Activated B cell treated with CpG ODN at 0.5 μM for 24 hours (primary cell): ENCODE results near the gene ADAMTS10. TPM values are rescaled to one million over a fixed set of nuclear protein-coding genes. Genes with fewer than 3 reads are reported as not detected.

Experiments used
- ATAC-seq: fragments of 200-7000 bp; cut with Tn5 transposase; one replicate; pipeline ENCODE4 v1.10.0; 2021; ENCODE audit warnings: low read depth, mild to moderate bottlenecking, moderate library complexity
- CTCF ChIA-PET: fragments of 350-600 bp; sonication (Branson Sonifier 250); formaldehyde crosslinking; loops from one replicate; lab custom pipeline; 2021; ENCODE audit warnings: antibody characterized with exemption; lab: Charles Lee
- POLR2A ChIA-PET: fragments of 350-600 bp; sonication (Branson Sonifier 250); formaldehyde crosslinking; loops from one replicate; lab custom pipeline; 2021; ENCODE audit warnings: antibody characterized with exemption; lab: Charles Lee
- DNase-seq: peaks from one replicate; pipeline ENCODE4 v3.0.0; 2022
- H3K27ac Mint-ChIP-seq: one replicate; pipeline ENCODE4 v1.8.0; 2020; ENCODE audit warnings: mixed read lengths
- H3K27me3 Mint-ChIP-seq: one replicate; pipeline ENCODE4 v1.8.0; 2021; ENCODE audit warnings: mixed read lengths
- H3K36me3 Mint-ChIP-seq: one replicate; pipeline ENCODE4 v1.8.0; 2021; ENCODE audit warnings: low read depth, mixed read lengths
- H3K4me1 Mint-ChIP-seq: one replicate; pipeline ENCODE4 v1.8.0; 2021; ENCODE audit warnings: mixed read lengths
- H3K4me3 Mint-ChIP-seq: one replicate; pipeline ENCODE4 v1.8.0; 2020; ENCODE audit warnings: mild to moderate bottlenecking, mixed read lengths
- H3K9me3 Mint-ChIP-seq: one replicate; pipeline ENCODE4 v1.8.0; 2020; ENCODE audit warnings: mixed read lengths
- intact Hi-C: fragments of 100-400 bp; cut with micrococcal nuclease; formaldehyde crosslinking; loops from one replicate; pipeline ENCODE4 v1.15.1; 2024
- total RNA-seq: library from RNA; stranded (reverse); gene quantifications from 2 replicates; pipeline ENCODE4 v1.2.3, GENCODE V29; 2022
- TF ChIP-seq, protein P1 (sequence below): fragments of 200-600 bp; IDR thresholded peaks from one replicate; pipeline ENCODE4 v1.8.0; 2022; ENCODE audit warnings: antibody characterized with exemption, mild to moderate bottlenecking

ADAMTS10 gene
- total RNA-seq, 1 donor from 2014 or later: 0.33 TPM

GRCh38 chr19:8580710-8581281, 29.7 kb downstream of the ADAMTS10 start:
- Mint-ChIP-seq H3K27ac (no peak overlapping the region), H3K36me3 (no peaks in the 10 kb centered on the region), H3K9me3 (no peaks in the 10 kb centered on the region), H3K4me1 (peaks cover 35% of the 10 kb centered on the region), H3K4me3 (no peak overlapping the region), H3K27me3 (peaks cover 2% of the 10 kb centered on the region)
- DNase-seq (peak; percentile 81), ATAC-seq (peak; percentile 73)
- intact Hi-C loops: loop anchor here (1.0 to 2.0 kb wide), 3 partner anchors 62 to 226 kb away; no protein-coding TSS in a partner anchor
- CTCF ChIA-PET: interaction anchor here (0.9 to 7.7 kb wide), 13 partner anchors 10 to 226 kb away, joined by 3 to 44 read pairs (median 7); partner anchors contain the start of genes MARCHF2 and ZNF414
- POLR2A ChIA-PET: interaction anchor here (0.6 to 3.1 kb wide), 6 partner anchors 38 to 379 kb away, joined by 3 to 13 read pairs (median 4); partner anchors contain the start of gene ZNF414
- TF ChIP-seq, protein P1, sequence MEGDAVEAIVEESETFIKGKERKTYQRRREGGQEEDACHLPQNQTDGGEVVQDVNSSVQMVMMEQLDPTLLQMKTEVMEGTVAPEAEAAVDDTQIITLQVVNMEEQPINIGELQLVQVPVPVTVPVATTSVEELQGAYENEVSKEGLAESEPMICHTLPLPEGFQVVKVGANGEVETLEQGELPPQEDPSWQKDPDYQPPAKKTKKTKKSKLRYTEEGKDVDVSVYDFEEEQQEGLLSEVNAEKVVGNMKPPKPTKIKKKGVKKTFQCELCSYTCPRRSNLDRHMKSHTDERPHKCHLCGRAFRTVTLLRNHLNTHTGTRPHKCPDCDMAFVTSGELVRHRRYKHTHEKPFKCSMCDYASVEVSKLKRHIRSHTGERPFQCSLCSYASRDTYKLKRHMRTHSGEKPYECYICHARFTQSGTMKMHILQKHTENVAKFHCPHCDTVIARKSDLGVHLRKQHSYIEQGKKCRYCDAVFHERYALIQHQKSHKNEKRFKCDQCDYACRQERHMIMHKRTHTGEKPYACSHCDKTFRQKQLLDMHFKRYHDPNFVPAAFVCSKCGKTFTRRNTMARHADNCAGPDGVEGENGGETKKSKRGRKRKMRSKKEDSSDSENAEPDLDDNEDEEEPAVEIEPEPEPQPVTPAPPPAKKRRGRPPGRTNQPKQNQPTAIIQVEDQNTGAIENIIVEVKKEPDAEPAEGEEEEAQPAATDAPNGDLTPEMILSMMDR: peak; percentile 95

GRCh38 chr19:8578642-8579265, 31.8 kb downstream of the ADAMTS10 start:
- H3K27me3 Mint-ChIP-seq: peaks cover 2% of the 10 kb centered on the region
- POLR2A ChIA-PET: interaction anchor here (1.2 to 3.1 kb wide), 5 partner anchors 11 to 257 kb away, joined by 3 to 13 read pairs (median 4); partner anchors contain the start of genes HNRNPM, NDUFA7, RPS28 and ZNF414
- CTCF ChIA-PET: interaction anchor here (0.6 to 7.7 kb wide), 19 partner anchors 9 to 868 kb away, joined by 3 to 44 read pairs (median 4); partner anchors contain the start of genes MARCHF2 and ZNF414
- peaks cover 48% of the 10 kb centered on the region for H3K4me1 Mint-ChIP-seq
- H3K9me3 Mint-ChIP-seq: no peaks in the 10 kb centered on the region
- peak overlapping the region; percentile 14 for H3K27ac Mint-ChIP-seq
- peak; percentile 73 for DNase-seq
- TF ChIP-seq, protein P1: no peak
- ATAC-seq: peak; percentile 63
- intact Hi-C loops: loop anchor here (1.0 kb wide), 1 partner anchor 165 kb away; the partner anchor contains the start of gene MARCHF2
- no peaks in the 10 kb centered on the region for H3K36me3 Mint-ChIP-seq
- H3K4me3 Mint-ChIP-seq: peak overlapping the region; percentile 44

DNA sequence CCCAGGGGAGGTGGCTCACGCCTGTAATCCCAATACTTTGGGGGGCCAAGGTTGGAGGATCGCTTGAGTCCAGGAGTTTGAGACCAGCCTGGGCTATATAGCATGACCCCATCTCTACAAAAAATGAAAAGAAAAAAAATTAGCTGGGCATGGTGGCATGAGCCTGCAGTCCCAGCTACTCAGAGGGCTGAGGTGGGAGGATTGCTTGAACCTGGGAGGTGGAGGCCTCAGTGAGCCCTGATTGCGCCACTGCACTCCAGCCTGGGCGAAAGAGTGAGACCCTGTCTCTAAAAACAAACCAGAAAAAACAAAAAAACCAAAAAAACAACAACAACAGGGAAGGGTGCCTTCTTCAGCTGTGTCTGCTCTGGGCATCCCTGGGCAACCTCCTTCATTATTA, 32.8 kb downstream of the ADAMTS10 start:
- peaks cover 55% of the 10 kb centered on the region for H3K4me1 Mint-ChIP-seq
- no peak for ATAC-seq
- CTCF ChIA-PET: interaction anchor here (1.2 to 7.7 kb wide), 11 partner anchors 8 to 223 kb away, joined by 3 to 44 read pairs (median 11); partner anchors contain the start of genes MARCHF2 and ZNF414
- TF ChIP-seq, protein P1: no peak
- no peak for DNase-seq
- no peaks in the 10 kb centered on the region for H3K36me3 Mint-ChIP-seq
- intact Hi-C loops: loop anchor here (1.0 to 2.0 kb wide), 3 partner anchors 8 to 164 kb away; partner anchors contain the start of genes MARCHF2 and ZNF414
- no peaks in the 10 kb centered on the region for H3K9me3 Mint-ChIP-seq
- POLR2A ChIA-PET: interaction anchor here (0.5 to 3.1 kb wide), 8 partner anchors 9 to 1850 kb away, joined by 3 to 26 read pairs (median 4); partner anchors contain the start of genes HNRNPM, NDUFA7, RPS28 and ZNF414
- H3K27ac Mint-ChIP-seq: peak overlapping the region; percentile 87
- H3K27me3 Mint-ChIP-seq: no peaks in the 10 kb centered on the region
- peak overlapping the region; percentile 89 for H3K4me3 Mint-ChIP-seq

GRCh38 chr19:8577247-8577646, 33.3 kb downstream of the ADAMTS10 start, which contains the start of gene MYO1F:
Gene MYO1F, minus strand, starts transcription at chr19:8577442. Its CDS starts 133 bp downstream, at chr19:8577309.
- ATAC-seq: peak; percentile 59
- intact Hi-C loops: loop anchor here (1.0 to 2.0 kb wide), 2 partner anchors 8 to 62 kb away; partner anchors contain the start of gene ZNF414
- ChIA-PET POLR2A (interaction anchor here (0.6 to 3.1 kb wide), 9 partner anchors 8 to 1525 kb away, joined by 3 to 26 read pairs (median 4); partner anchors contain the start of genes HNRNPM, MARCHF2, NDUFA7 and RPS28), CTCF (interaction anchor here (1.3 to 7.7 kb wide), 7 partner anchors 11 to 164 kb away, joined by 4 to 44 read pairs (median 6); partner anchors contain the start of gene MARCHF2)
- DNase-seq: peak; percentile 30
- H3K9me3 Mint-ChIP-seq: no peaks in the 10 kb centered on the region
- no peaks in the 10 kb centered on the region for H3K36me3 Mint-ChIP-seq
- H3K27ac Mint-ChIP-seq: peak within 1 kb of the TSS; percentile 87
- peak within 1 kb of the TSS; percentile 89 for H3K4me3 Mint-ChIP-seq
- peaks cover 60% of the 10 kb centered on the region for H3K4me1 Mint-ChIP-seq
- TF ChIP-seq, protein P1: no peak
- no peaks in the 10 kb centered on the region for H3K27me3 Mint-ChIP-seq
